GM10248 (cell line): ENCODE measurements around the gene MYLK2.

Source experiments
- CTCF ChIA-PET: fragments of 300-600 bp; sonication (Branson Sonifier 250); formaldehyde crosslinking; extraction: SDS; loops from one replicate; lab custom pipeline; 2021; ENCODE audit warnings: antibody characterized with exemption; lab: Yijun Ruan, JAX
- POLR2A ChIA-PET: fragments of 350-650 bp; sonication (Branson Sonifier 250); formaldehyde crosslinking; extraction: SDS; loops from one replicate; lab custom pipeline; 2020; ENCODE audit warnings: antibody characterized with exemption; lab: Yijun Ruan, JAX
- DNase-seq: peaks from one replicate; pipeline ENCODE4 v3.0.0; 2012; ENCODE audit errors: extremely low spot score
- TF ChIP-seq, protein P1 (sequence below): IDR thresholded peaks from 2 replicates; pipeline ENCODE4 v1.5.1; 2012; ENCODE audit warnings: mild to moderate bottlenecking, low read depth; ENCODE audit errors: extremely low read depth, missing control alignments, control extremely low read depth

MYLK2 gene

DNA sequence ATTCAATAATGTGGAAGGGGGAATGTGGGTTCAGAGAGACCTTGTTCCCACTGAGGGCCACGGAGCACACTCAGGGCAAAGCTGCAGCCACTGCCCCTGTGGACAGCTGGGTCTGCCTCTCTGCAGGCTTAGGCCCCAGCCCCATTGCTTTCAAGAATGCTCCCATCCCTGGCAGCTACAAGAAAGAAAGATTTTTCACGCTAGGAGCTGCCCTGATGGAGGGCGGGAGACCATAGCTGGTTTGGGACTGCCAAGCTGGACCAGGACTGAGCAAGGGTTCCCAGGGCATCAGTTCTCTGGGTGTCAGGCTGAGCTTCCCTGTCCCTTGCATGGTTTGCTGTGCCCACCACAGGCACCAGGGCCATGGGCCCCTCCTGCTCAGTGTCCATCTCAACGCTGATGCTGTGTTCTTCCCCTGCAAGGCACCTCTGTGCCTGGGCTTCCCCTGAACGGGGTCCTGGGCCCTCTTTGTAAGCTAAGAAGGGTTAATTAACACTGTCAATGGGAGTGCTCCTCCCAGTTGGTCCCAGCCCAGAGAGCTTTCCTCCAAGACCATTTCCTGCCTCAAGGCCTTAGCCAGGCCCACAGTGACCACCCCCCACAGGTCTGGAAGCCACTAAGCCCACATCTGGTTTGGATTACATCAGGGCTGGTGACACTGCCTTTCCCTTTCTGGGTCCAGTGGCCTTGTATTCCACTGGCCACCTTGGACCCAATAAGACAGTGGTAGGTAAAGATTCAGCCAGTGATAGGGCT, 17.9 kb downstream of the MYLK2 start:
- CTCF ChIA-PET, result interaction anchor here (0.9 to 13.3 kb wide), 9 partner anchors 9 to 203 kb away, joined by 3 to 154 read pairs (median 4); partner anchors contain the start of genes FOXS1, MYLK2 and PDRG1
- DNase-seq, result no peak
- POLR2A ChIA-PET, result interaction anchor here (0.5 kb wide), 1 partner anchor 104 kb away, joined by 4 read pairs; no protein-coding TSS in a partner anchor
- TF ChIP-seq, protein P1, sequence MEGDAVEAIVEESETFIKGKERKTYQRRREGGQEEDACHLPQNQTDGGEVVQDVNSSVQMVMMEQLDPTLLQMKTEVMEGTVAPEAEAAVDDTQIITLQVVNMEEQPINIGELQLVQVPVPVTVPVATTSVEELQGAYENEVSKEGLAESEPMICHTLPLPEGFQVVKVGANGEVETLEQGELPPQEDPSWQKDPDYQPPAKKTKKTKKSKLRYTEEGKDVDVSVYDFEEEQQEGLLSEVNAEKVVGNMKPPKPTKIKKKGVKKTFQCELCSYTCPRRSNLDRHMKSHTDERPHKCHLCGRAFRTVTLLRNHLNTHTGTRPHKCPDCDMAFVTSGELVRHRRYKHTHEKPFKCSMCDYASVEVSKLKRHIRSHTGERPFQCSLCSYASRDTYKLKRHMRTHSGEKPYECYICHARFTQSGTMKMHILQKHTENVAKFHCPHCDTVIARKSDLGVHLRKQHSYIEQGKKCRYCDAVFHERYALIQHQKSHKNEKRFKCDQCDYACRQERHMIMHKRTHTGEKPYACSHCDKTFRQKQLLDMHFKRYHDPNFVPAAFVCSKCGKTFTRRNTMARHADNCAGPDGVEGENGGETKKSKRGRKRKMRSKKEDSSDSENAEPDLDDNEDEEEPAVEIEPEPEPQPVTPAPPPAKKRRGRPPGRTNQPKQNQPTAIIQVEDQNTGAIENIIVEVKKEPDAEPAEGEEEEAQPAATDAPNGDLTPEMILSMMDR, result no peak

DNA sequence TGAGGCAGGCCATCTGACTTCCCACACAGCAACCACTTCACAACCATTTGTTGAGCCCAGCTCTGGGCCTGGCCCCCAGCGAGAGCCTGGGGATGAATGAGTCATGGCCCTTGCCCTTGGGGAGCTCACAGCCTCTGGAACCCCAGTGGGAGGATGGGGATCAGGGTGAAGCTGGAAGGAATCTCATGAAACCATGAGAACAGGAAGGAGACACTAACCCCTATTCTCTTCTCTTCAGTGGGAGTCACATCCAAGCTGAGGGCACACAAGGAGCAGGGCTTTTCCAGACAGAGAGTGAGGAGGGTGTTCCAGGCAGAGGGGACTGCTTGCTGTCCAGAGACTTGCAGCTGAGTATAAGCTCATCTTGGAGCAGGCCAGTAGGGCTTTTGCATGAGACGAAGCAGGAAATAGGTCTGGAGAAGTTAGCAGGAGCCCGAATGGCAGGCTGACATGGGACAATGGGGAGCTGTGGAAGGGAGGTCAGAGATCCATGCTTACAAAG, 18.8 kb downstream of the MYLK2 start:
- ChIA-PET POLR2A (no interaction called here), CTCF (interaction anchor here (0.9 to 13.3 kb wide), 8 partner anchors 8 to 253 kb away, joined by 3 to 154 read pairs (median 8); partner anchors contain the start of genes FOXS1, MYLK2 and PDRG1)
- no peak for DNase-seq
- TF ChIP-seq, protein P1, result no peak

DNA sequence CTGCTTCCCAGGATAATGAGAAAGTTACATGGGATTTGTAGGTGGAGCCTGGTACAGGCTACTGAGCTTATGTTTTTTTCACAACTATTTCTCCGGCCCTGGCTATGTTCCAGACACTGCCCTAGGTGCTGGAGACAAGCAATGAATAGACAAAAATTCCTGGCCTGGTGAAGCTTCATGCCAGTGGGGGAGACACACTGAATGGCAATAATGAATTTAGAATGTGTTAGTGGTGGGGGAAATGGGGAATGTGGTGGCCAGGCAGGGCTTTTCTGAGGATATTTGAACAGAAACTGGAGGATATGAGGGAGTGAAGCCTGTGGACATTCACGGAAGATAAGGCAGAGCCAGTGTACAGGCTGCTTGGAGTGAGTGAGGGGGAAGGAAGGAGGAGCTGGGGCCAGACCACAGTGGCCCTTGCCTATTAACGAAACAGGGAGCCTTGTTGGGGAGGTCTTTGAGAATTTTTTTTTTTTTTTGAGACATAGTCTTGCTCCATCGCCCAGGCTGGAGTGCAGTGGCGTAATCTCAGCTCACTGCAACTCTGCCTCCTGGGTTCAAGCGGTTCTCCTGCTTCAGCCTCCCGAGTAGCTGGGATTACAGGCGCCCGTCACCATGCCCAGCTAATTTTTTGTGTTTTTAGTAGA, 19.6 kb downstream of the MYLK2 start:
- DNase-seq, result no peak

DNA sequence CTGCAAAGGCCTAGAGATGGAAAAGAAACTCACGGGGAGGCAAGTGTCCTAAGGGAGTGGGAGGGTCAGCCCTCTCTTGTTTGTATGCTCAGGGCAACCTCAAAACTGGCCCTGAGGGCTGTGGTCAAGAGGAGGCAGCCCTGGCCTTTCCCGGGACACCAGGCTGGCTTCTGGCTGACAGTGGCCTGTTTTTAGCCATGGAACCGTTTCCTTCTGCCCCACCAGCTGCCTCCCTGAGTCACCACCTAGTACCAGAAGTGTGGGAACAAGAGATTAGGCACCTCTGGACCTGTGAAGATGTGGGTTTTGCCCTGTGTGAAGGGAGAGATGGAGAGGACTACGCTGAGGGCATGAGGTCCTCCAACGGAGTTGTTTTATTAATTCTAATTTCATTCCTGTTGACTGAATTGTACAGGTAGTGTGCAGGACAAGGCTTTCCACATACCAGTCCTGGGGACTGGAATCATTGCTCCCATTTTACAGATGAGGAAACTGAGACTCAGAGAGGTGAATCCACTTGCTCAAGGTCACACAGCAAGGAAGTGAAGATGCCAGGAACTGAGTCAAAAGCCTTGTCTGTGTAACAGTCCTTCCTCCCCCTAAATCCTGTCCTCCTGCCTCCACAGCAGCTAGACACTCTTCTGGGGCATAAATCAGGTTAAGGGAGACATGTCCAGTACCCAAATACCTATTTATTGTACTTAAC, 20.8 kb downstream of the MYLK2 start:
- no peak for DNase-seq
- ChIA-PET CTCF (interaction anchor here (13.3 kb wide), 1 partner anchor 19 kb away, joined by 154 read pairs; the partner anchor contains the start of gene MYLK2), POLR2A (no interaction called here)
- TF ChIP-seq, protein P1, result no peak

More for the DNA sequence above, 19.6 kb downstream of the MYLK2 start:
- POLR2A ChIA-PET, result no interaction called here
- TF ChIP-seq, protein P1, result no peak
- CTCF ChIA-PET, result interaction anchor here (1.3 to 13.3 kb wide), 6 partner anchors 7 to 252 kb away, joined by 3 to 154 read pairs (median 14); partner anchors contain the start of genes FOXS1 and MYLK2

DNA sequence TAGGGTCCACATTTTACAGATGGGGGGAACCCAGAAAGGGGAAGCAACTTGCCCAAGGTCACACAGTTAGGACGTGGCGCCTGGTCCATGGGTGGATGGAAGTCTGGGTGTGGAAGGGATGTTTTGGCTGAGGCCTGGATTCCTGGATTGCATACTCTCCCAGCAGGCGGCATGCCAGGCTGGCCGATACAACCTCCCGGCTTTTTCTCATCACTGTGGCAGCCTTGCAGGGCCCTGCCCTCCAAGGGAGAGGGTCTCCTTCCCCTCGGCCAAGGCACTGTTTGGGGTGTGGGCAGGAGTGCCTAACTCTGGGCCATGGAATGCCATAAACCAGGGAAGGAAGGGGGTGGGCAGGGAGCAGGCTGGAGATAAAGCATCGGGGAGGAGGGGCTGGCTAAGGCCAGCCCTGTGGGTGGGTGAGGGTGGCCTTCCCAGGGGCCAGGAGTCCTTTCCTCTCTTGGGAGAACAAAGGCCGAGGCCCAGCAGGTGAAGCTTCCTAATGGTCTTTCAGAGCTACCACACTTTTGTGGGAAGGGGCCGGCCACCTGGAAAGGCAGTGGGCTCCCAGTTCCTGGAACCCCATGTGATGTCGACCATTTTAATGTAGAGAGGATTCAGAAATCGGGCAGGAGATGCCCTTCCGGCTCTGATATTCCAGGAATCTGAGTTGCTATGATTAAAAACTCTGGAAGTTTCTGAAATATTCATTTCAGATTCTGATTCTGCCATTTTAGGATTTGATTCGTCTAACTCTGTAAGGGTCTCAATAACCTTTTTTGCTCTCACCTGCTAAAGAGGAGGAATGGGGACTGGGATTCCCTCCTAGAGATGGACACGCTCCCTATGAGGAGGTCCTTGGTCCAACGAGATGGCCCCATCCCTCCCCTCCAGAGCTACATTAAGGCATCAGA, 22.0 kb downstream of the MYLK2 start:
- CTCF ChIA-PET, result interaction anchor here (13.3 kb wide), 1 partner anchor 20 kb away, joined by 154 read pairs; the partner anchor contains the start of gene MYLK2
- TF ChIP-seq, protein P1, result no peak
- DNase-seq, result no peak
- POLR2A ChIA-PET, result no interaction called here
